Fibroblast of mammary gland (primary cell): ENCODE results near the gene KRT16.
"Not testable (repeated sequence)": the region's sequence is repeated elsewhere in the genome, so short reads cannot be mapped to it uniquely, and the experiment has no call there.

Experiments
- DNase-seq: peaks from one replicate; pipeline ENCODE4 v3.0.0-alpha.2; 2010; ENCODE audit warnings: low read depth
- H3K4me3 ChIP-seq: 2 replicates; pipeline ENCODE4 v1.5.1; 2011; ENCODE audit warnings: low read depth, mild to moderate bottlenecking, low read length, moderate library complexity; ENCODE audit not compliant: control insufficient read depth
- CTCF ChIP-seq: conservative IDR thresholded peaks from 2 replicates; pipeline ENCODE4 v1.5.1; 2011; ENCODE audit warnings: low read depth, low read length, inconsistent platforms; ENCODE audit not compliant: control insufficient read depth, insufficient read depth

KRT16 gene

GRCh38 chr17:41619036-41619926 lies 6.7 kb upstream of the KRT16 start:
- DNase-seq, result no peak
- TF ChIP-seq CTCF, result no peak
- H3K4me3 ChIP-seq, result no peak overlapping the region

DNA sequence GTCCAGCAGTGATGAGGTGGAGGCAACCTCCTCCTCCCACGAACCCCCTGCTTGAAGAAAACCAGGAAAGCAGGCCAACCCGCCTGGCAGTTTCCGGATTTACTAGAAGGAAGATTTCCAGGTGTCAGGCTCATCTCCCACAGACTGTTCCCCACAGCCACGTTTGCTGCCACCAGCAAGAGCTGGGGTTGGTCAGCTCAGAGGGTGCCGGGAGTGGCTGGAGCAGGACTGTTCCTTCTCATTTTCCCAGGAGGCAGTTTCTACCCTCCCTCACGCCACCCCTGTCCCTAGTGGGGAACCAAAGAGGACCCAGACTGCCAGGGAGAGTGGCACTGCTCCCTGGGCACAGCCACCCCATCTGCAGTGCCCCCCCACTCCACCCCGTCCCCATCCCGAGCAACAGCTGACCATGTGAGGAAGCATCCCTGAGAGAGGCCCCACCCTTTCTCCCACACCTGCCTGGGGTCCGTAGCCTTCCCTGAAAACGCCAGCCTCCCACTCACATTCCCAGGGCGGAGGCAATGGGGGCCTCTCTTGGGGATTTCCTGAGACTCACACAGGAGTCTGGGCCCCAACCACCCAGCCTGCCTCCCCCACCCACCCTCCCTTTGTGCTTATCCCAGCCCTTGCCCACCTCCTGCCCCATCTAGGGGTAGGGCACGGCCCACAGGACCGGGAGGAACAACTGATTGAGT lies 5.9 kb upstream of the KRT16 start:
- no peak for DNase-seq
- H3K4me3 ChIP-seq, result no peak overlapping the region
- TF ChIP-seq CTCF, result no peak

DNA sequence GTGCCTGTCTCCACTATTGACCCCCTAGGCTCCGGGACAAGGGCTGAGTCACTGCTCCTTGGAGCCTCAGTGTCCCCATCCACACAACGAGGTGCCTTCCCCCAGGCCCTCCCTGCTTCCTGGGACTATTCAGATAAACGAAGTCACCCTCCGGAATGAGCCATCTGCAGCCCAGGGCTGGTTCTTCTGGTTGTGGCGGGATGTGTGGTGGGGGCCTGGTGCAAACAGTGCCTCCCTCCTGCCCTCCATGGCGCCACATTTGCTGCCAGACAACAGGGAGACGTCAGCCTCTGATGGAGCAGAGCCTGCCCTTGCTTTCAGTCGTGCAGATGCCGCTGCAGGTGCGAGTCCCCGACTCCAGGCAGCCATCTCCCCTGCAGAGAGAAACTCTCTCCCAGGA lies 5.1 kb upstream of the KRT16 start:
- no peak for TF ChIP-seq CTCF
- DNase-seq, result no peak
- H3K4me3 ChIP-seq, result no peak overlapping the region

DNA sequence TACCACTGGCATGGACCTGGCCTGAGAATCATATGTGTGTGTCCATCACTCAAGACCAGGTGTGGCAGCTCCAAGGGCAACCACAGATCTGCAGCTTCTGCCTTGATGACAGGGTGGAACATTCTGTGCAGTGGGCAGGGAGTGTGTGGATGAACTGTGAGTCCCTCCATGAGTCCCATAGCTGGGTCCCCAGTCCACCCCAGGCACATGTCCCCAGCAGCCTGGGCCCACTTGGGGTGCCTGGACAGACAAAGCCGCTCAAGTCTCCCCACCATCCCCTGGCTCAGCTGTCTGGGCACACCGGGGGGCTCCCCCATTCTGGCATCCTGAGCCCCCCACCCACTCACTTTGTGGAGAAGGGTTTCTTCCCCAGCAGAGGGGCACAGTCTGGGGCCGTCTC lies 4.6 kb upstream of the KRT16 start:
- no peak for TF ChIP-seq CTCF
- DNase-seq, result no peak
- H3K4me3 ChIP-seq, result no peak overlapping the region

- not testable (repeated sequence) for DNase-seq, H3K4me3 ChIP-seq
These were observed 3.9 kb upstream of the KRT16 start for GRCh38 chr17:41616486-41616885.

DNA sequence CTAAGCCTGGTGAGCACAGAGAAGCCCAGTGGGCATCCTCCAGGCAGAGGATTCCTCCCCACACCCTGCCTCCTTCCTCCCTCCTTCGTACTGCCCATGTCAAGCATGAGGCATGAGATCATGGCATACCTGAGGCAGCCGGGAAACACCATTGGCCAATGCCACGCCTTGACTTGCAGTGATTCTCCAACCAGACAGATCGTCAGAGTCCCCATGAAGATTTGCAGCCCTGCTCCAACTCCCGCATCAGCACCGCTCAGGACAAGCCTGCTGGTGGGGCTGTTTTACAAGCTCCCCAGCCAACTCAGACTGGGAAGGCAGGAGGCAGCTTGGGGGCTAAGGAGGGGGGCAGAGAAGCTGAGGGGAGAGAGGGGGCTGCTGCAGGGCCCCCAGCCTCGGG lies 2.9 kb upstream of the KRT16 start:
- no peak for TF ChIP-seq CTCF
- no peak for DNase-seq
- no peak overlapping the region for H3K4me3 ChIP-seq

DNA sequence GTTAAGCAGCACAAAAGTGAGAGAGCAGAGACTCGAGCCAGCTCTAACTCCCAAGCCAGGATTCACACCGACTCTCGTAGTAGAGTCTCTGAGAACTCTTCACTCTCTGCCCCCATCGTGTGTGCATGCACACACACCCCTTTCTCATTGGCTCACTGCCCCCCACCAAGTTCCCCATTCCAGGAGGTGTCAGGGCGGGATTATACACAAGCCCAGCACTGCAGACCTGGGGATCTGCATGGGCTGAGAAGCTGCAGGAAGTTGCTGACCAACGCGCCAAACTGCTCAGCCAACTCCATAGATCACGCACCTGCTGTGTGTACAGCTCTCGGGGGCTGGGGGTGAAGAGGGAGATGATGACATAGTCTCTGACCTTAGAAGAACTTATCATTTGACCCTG lies 2.2 kb upstream of the KRT16 start:
- DNase-seq, H3K4me3 ChIP-seq: not testable (repeated sequence)
